Mesothelial cell of epicardium (in vitro differentiated cells): ENCODE data around the gene AARSD1. TPM values are rescaled to one million over a fixed set of nuclear protein-coding genes. Genes with fewer than 3 reads are reported as not detected.
"Not testable (repeated sequence)": the region's sequence is repeated elsewhere in the genome, so short reads cannot be mapped to it uniquely, and the experiment has no call there.

Experiments used
- DNase-seq, 2 experiments: peaks; one replicate each; pipeline ENCODE4 v3.0.0; 2021; ENCODE audit warnings: low spot score in 2 of 2; ENCODE audit not compliant: unreplicated experiment in 2 of 2
- H3K27ac Mint-ChIP-seq: 2 replicates; pipeline ENCODE4 v1.8.0; 2021; ENCODE audit warnings: mixed read lengths
- H3K27me3 Mint-ChIP-seq: 2 replicates; pipeline ENCODE4 v1.8.0; 2021; ENCODE audit warnings: low read depth, mixed read lengths
- H3K36me3 Mint-ChIP-seq: 2 replicates; pipeline ENCODE4 v1.8.0; 2021; ENCODE audit warnings: mixed read lengths
- H3K4me1 Mint-ChIP-seq: 2 replicates; pipeline ENCODE4 v1.8.0; 2021; ENCODE audit warnings: mixed read lengths
- H3K4me3 Mint-ChIP-seq: 2 replicates; pipeline ENCODE4 v1.8.0; 2021; ENCODE audit warnings: mild to moderate bottlenecking, moderate library complexity, mixed read lengths
- H3K9me3 Mint-ChIP-seq: 2 replicates; pipeline ENCODE4 v1.8.0; 2021; ENCODE audit warnings: mixed read lengths
- total RNA-seq: library from RNA; stranded (reverse); gene quantifications from 3 replicates; pipeline ENCODE4 v1.2.1, GENCODE V29; 2021
- TF ChIP-seq, protein P1 (sequence below): fragments of 200-600 bp; sonication (generic); IDR thresholded peaks from one replicate; pipeline ENCODE4 v1.5.0; 2021; ENCODE audit warnings: antibody characterized with exemption; ENCODE audit not compliant: unreplicated experiment

Gene AARSD1
- total RNA-seq, 1 donor from 2014 or later, result 59.1 TPM

GRCh38 chr17:42918902-42919521 is 45.2 kb downstream of the AARSD1 start:
- TF ChIP-seq, protein P1, sequence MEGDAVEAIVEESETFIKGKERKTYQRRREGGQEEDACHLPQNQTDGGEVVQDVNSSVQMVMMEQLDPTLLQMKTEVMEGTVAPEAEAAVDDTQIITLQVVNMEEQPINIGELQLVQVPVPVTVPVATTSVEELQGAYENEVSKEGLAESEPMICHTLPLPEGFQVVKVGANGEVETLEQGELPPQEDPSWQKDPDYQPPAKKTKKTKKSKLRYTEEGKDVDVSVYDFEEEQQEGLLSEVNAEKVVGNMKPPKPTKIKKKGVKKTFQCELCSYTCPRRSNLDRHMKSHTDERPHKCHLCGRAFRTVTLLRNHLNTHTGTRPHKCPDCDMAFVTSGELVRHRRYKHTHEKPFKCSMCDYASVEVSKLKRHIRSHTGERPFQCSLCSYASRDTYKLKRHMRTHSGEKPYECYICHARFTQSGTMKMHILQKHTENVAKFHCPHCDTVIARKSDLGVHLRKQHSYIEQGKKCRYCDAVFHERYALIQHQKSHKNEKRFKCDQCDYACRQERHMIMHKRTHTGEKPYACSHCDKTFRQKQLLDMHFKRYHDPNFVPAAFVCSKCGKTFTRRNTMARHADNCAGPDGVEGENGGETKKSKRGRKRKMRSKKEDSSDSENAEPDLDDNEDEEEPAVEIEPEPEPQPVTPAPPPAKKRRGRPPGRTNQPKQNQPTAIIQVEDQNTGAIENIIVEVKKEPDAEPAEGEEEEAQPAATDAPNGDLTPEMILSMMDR, result no peak
- Mint-ChIP-seq H3K4me1 (peaks cover 25% of the 10 kb centered on the region), H3K36me3 (no peaks in the 10 kb centered on the region), H3K27ac (no peak overlapping the region), H3K9me3 (peaks cover 3% of the 10 kb centered on the region), H3K27me3 (no peaks in the 10 kb centered on the region), H3K4me3 (no peak overlapping the region)
- DNase-seq, result no peak

- DNase-seq, result no peak
- peaks cover 3% of the 10 kb centered on the region for H3K9me3 Mint-ChIP-seq
- no peaks in the 10 kb centered on the region for H3K36me3 Mint-ChIP-seq
- no peak overlapping the region for H3K27ac Mint-ChIP-seq
- TF ChIP-seq, protein P1, result no peak
- H3K4me1 Mint-ChIP-seq, result peaks cover 12% of the 10 kb centered on the region
- H3K27me3 Mint-ChIP-seq, result peaks cover 4% of the 10 kb centered on the region
- no peak overlapping the region for H3K4me3 Mint-ChIP-seq
Observed at GRCh38 chr17:42917236-42917603, 47.0 kb downstream of the AARSD1 start.

- H3K4me3 Mint-ChIP-seq, DNase-seq, H3K4me1 Mint-ChIP-seq, H3K9me3 Mint-ChIP-seq, H3K27ac Mint-ChIP-seq, H3K36me3 Mint-ChIP-seq, H3K27me3 Mint-ChIP-seq: not testable (repeated sequence)
Observed at GRCh38 chr17:42916388-42917235, 47.6 kb downstream of the AARSD1 start.

- H3K27me3 Mint-ChIP-seq, result peaks cover 17% of the 10 kb centered on the region
Observed at GRCh38 chr17:42915288-42915687, 49.0 kb downstream of the AARSD1 start.

GRCh38 chr17:42913981-42914617 is 50.2 kb downstream of the AARSD1 start:
- TF ChIP-seq, protein P1, result no peak
- H3K4me1 Mint-ChIP-seq, result peaks cover 7% of the 10 kb centered on the region
- H3K9me3 Mint-ChIP-seq, result peaks cover 3% of the 10 kb centered on the region
- no peaks in the 10 kb centered on the region for H3K36me3 Mint-ChIP-seq
- no peak overlapping the region for H3K27ac Mint-ChIP-seq
- peaks cover 23% of the 10 kb centered on the region for H3K27me3 Mint-ChIP-seq
- no peak for DNase-seq
- no peak overlapping the region for H3K4me3 Mint-ChIP-seq

More at GRCh38 chr17:42915288-42915687, 49.0 kb downstream of the AARSD1 start:
- H3K36me3 Mint-ChIP-seq, H3K4me3 Mint-ChIP-seq, H3K9me3 Mint-ChIP-seq, H3K27ac Mint-ChIP-seq, H3K4me1 Mint-ChIP-seq, DNase-seq: not testable (repeated sequence)

- TF ChIP-seq, protein P1, result no peak
- H3K36me3 Mint-ChIP-seq, result no peaks in the 10 kb centered on the region
- H3K27ac Mint-ChIP-seq, result no peak overlapping the region
- no peak for DNase-seq
- no peak overlapping the region for H3K4me3 Mint-ChIP-seq
- H3K27me3 Mint-ChIP-seq, result peaks cover 24% of the 10 kb centered on the region
- peaks cover 3% of the 10 kb centered on the region for H3K9me3 Mint-ChIP-seq
- H3K4me1 Mint-ChIP-seq, result peaks cover 7% of the 10 kb centered on the region
Observed at GRCh38 chr17:42913522-42913921, 50.7 kb downstream of the AARSD1 start.
